VCaP (cell line): ENCODE data around the gene MSANTD3.

Experiments
- H3K27ac ChIP-seq: fragments of 450-650 bp; 2 replicates; pipeline ENCODE4 v1.5.1; 2017
- CTCF ChIP-seq: fragments of 450-650 bp; conservative IDR thresholded peaks from 2 replicates; pipeline ENCODE4 v1.5.1; 2017; ENCODE audit warnings: mild to moderate bottlenecking, moderate library complexity

Gene MSANTD3

GRCh38 chr9:100401042-100401441 lies 25.9 kb upstream of the MSANTD3 start:
- H3K27ac ChIP-seq: no peak overlapping the region
- no peak for TF ChIP-seq CTCF

DNA sequence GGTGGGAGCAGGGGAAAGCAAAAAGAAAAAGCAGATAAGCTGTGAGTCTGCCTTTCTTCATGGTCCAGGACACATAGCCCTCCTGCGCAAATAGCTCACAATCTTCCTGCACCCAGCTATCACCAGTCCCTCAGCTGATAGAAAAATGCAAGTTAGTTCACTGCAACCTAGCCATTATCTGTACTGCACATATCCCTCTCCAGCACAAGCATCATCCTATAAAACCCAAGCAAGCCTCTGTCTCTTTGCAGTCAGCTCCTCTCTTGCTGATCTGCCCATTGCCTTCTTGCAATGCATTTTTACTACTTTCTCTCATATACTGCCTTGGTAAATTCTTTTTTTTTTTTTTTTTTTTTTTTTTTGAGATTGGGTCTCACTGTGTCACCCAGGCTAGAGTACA lies 20.0 kb upstream of the MSANTD3 start:
- H3K27ac ChIP-seq: no peak overlapping the region
- TF ChIP-seq CTCF: no peak

DNA sequence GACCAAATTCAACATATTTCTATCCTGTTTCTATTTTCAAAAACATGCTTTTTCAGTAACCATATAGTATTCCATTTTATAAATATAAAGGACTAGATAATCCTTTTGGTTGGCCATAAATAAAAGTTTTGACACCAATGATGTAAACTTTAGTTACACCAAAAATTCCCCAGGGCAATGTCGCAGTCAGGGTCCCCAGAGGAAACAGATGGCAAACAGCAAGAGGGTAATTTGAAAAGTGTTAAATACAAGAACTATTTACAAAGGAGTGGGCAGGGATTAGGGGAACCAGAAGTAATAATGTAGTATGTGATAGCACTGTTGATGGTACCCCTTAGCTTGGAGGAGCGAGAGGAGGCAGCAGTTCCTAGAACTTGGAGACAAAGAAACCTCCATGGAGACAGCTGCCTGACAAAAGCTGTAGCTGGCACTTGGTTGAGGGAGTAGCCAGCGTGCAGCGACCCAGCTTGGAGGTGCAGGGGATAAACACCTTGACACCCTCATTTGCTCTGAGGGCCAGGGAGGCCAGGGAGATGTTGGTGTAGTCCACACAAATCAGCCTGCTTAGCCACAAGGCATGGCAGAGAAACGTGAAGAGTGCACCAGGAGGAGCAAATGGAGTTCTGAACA lies 18.3 kb upstream of the MSANTD3 start:
- no peak for TF ChIP-seq CTCF
- H3K27ac ChIP-seq: no peak overlapping the region

DNA sequence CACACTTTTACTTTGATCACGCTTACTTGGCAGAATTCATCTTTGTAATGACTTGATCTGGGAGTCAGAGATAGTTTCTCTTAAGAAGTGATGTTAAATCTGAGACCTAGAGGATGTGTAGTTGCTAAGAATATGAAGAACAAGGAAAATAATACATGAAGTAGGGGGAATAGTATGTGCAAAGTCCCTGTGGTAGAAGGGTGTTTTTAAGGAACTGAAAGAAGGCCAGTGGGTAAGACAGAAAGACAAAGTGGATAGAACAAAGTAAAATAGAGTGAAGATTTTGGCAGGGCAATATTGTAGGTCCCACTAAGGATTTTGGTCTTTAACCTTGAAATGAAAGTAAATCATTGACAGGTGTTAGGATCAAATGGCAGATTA lies 17.8 kb upstream of the MSANTD3 start:
- no peak overlapping the region for H3K27ac ChIP-seq
- no peak for TF ChIP-seq CTCF

GRCh38 chr9:100411472-100412283 lies 15.3 kb upstream of the MSANTD3 start:
- no peak for TF ChIP-seq CTCF
- H3K27ac ChIP-seq: peak overlapping the region; percentile 43

GRCh38 chr9:100413839-100414420 lies 13.0 kb upstream of the MSANTD3 start:
- no peak for TF ChIP-seq CTCF

DNA sequence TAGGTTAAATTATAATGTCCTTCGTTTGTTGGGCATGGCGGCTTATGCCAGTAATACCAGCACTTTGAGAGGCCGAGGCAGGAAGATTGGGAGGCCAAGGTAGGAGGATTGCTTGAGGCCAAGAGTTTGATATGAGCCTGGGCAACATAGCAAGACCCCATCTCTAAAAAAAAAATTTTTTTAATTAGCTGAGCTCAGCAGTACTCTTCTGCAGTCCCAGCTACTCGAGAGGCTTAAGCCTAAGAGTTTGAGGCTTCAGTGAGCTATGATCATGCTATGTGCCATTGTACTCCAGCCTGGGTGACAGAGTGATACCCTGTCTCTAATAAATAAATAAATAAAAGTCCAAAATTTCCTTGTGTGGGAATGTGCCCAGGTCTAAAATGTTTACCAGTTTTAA lies 9.1 kb upstream of the MSANTD3 start:
- TF ChIP-seq CTCF: no peak
- no peak overlapping the region for H3K27ac ChIP-seq

More at GRCh38 chr9:100413839-100414420, 13.0 kb upstream of the MSANTD3 start:
- no peak overlapping the region for H3K27ac ChIP-seq
